DMS79 treated with DMSO at 0.1 percent for 48 hours (cell line): ENCODE data around the gene GTF2A1.
"Not testable (repeated sequence)": the region's sequence is repeated elsewhere in the genome, so short reads cannot be mapped to it uniquely, and the experiment has no call there.

Experiments used
- DNase-seq: peaks from one replicate; lab custom pipeline; 2025; lab: John Stamatoyannopoulos, UW

GTF2A1 gene

GRCh38 chr14:81220830-81221578 is at the start of gene GTF2A1:
Gene GTF2A1 (minus strand): TSS chr14:81220959. CDS start chr14:81220518, 441 bp downstream.
- DNase-seq: peak; percentile 100

GRCh38 chr14:81269979-81270375 is 49.2 kb upstream of the GTF2A1 start:
- DNase-seq: no peak

GRCh38 chr14:81269100-81269978 is 48.6 kb upstream of the GTF2A1 start:
- peak; percentile 99 for DNase-seq

DNA sequence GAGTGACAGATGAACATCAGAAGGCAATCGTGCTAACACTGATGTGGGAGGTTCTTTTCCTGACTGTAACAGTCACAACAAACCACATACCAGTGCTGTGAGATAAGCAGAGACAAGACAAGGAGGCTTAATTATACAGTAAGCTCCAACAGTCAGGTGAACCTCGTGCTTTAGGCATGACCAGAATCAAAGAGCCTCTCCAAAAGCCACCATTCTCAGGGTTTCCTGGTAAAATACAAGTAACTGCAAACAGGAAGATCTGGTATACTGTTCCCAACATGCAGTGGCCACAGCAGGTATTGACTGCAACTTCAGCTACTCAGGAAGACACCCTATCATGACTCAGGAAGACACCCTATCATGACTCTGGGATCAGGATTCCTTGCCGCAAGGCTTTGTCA is 47.3 kb upstream of the GTF2A1 start:
- DNase-seq: no peak

DNA sequence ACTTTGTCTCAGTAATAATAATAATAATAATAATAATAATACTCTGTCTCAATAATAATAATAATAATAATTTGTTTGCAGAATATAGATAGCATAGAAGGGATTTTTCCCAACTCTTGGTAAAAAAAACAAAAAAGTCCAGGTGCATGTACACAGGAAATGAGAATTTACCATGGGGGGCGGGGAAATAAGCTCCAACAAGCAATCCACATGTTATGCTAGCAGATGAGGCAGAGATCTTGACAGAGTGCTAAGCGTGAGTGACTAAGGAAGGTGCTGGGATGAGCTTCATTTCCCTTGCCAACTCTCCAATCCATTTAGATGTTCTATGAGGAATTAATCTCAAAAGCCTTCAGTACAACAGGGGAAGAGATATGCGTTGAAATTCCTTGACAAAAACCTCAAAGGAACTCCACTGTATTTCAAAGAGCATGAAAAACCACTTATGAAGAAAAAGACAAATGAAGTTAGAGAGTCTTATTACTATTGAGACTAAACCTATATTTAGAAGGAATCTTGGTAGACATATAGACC is 44.9 kb upstream of the GTF2A1 start:
- DNase-seq: no peak

GRCh38 chr14:81264671-81265070 is 43.9 kb upstream of the GTF2A1 start:
- DNase-seq: no peak

DNA sequence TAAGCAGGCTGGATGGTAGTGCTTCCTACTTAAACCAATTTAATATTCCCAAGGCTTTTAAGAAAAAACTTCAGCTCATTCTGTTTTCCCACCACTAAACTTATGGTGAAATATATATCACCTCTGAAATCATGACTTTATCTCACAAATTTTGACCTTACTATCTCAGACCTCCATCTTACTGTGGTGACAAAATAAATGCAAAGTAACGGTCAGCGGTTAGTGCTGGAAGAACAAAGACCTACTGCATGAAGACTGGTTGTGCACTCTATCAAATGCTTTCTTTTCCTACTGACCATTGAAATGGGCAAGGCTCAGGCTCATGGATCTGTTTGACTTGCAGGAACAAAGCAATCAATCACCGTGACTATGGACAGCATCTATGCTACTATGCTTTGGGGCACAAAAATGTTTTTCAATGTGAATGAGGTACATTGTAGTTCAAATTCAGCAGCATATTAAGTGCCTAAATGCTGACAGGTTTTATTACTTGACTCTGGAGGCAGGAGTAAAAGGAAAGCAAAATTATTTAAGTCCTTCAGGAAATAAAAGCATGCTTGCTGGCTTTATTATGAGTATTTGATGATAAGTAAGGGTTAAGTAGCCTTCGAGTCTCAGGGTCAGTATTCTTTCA is 43.1 kb upstream of the GTF2A1 start:
- no peak for DNase-seq

GRCh38 chr14:81261176-81261575 is 40.4 kb upstream of the GTF2A1 start:
- DNase-seq: no peak

DNA sequence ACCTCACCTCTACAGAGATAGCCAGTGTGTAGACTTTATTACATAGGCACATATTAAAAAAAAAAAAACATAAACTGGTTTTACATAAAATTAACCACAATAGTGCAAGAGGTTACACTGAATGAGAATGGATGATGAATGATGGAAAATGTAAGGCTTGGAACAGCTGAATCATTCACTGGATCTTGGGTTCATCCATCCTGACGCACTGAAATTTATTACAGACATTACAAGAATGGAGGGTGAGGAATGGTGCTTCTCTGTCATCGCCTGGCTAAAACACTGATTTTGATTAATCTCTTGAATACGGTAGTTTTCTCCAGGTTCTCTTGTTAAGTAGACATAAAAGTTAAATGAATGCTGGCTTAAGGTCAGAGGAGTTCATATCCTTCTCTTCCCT is 40.0 kb upstream of the GTF2A1 start:
- no peak for DNase-seq

- no peak for DNase-seq
Measured at GRCh38 chr14:81256289-81256960, 35.7 kb upstream of the GTF2A1 start.

- DNase-seq: no peak
Measured at GRCh38 chr14:81252278-81252677, 31.5 kb upstream of the GTF2A1 start.

DNA sequence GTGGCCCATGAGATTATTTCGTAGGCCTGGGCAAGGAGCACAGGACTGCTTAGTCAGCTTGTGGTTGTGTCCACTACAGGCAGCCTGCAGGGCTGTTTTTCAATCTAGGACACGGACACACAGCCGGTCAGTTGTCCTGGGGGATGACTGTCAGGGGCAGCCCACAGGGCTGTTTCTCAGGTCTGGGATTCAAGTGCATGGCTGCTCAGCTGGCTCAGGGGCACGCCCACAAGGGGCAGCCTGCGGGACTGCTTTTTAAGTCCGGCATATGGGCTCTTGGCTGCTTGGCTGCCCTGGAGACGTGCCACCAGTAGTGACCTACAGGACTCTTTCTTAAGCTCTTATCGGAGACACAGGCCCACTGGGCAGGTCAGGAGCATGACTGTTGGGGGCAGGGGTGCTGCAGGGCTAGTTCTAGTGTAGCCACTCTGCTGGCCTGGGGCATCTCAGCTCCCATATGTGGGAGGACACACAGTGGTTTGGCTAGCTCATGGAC is 26.6 kb upstream of the GTF2A1 start:
- no peak for DNase-seq

DNA sequence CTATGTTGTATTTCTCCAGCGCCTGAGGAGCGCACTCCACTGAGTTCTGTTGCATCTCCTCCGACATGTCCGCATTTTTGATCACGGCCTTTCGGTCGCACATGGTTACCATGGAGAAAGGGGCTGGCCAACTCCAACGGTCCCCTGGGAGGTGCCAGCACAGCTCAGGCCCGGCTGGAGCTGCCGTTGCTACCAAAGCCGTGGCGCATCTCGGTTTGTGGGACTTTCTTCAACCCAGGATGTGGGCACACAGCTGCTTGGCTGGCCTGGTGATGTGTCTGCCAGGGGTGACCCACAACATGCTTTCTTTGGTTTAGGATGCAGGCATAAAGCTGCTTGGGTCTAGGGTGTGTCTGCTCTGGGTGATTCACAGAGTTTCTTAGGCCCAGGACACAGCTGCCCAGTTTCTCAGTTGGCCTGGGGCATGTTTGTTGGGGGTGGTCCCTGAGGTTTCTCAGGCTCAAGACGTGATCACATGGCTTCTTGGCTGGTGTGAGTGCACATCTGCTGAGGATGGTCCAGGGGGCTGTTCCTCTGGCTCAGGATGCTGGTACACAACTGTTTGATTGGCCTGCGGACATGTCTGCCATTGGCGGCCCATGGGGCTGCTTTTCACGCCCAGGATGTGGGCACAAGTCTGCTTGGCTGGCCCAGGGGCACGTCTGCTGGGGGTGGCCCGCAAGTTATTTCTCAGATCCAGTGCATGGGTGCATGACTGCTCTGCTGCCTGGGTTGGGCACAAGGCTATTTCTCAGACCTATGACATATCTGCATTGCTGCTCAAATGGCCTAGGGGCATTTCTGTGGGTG is 25.9 kb upstream of the GTF2A1 start:
- no peak for DNase-seq

DNA sequence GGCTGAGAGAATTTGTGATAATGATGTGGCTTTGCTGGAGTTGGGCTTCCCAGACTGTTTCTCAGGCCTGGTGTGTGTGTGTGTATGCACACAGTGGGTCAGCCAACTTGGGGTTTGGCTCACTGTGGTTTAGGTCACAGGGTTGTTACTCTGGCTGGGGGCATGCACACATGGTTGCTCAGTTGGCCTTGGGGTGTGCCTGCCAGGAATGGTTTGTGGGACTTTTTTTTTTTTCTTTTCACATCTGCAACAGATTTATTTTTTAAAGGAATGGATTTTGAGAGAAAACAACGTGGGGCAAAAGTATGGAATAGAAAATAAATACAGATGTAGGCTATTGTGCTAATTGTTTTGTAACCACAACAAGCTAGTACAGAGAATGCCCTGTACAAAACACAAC is 25.0 kb upstream of the GTF2A1 start:
- DNase-seq: no peak

DNA sequence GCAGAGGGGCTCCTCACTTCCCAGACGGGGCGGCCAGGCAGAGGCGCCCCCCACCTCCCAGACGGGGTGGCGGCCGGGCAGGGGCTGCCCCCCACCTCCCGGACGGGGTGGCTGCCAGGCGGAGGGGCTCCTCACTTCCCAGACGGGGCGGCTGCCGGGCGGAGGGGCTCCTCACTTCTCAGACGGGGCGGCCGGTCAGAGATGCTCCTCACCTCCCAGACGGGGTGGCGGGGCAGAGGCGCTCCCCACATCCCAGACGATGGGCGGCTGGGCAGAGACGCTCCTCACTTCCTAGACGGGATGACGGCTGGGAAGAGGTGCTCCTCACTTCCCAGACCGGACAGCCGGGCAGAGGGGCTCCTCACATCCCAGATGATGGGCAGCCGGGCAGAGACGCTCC is 23.7 kb upstream of the GTF2A1 start:
- not testable (repeated sequence) for DNase-seq

GRCh38 chr14:81243499-81243898 is 22.7 kb upstream of the GTF2A1 start:
- no peak for DNase-seq

DNA sequence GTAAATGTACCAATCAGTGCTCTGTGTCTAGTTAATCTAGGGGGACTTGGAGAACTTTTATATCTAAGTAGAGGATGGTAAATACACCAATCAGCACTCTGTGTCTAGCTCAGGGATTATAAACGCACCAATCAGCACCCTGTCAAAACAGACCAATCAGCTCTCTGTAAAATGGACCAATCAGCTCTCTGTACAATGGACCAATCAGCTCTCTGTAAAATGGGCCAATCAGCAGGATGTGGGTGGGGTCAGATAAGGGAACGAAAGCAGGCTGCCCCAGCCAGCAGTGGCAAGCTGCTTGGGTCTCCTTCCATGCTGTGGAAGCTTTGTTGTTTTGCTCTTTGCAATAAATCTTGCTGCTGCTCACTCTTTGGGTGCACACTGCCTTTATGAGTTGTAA is 16.1 kb upstream of the GTF2A1 start:
- DNase-seq: not testable (repeated sequence)

GRCh38 chr14:81236138-81236537 is 15.4 kb upstream of the GTF2A1 start:
- no peak for DNase-seq

DNA sequence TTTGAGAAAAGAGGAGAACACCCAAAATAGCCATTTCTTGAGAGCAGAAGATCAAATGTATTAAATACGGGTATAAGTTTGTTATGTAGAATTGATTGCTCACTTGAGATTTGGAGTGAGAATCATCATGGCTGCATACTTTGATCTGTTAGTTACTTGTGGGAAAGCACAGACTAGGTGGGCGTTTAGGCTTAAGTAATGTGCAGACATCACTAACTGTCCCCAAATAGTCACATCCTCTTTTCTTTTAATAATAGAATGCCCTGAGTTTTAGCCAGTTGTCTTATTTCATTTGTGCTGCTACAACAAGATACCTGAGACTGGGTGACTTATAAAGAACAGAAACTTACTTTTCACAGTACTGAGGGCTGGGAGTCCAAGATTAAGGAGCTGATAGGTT is 14.3 kb upstream of the GTF2A1 start:
- no peak for DNase-seq

DNA sequence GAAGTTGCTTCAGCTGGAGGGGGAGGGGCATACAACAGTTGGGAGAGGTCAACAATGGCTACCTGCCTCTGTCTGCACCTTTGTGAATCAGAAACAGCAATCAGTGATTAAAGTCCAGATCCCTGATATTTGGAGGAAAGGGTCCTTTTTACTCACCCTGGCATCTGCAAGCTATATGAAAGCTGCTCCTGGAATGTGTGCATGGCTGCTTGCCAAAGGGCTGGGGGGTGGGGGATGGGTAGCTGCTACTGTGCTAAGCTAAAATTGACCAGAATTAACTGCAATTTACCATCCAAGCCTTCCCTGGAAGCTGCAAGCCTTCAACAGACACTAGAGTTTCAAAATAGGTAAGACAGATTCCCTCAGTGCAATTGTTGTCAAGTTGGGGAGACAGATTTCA is 13.5 kb upstream of the GTF2A1 start:
- DNase-seq: no peak

GRCh38 chr14:81233615-81234014 is 12.9 kb upstream of the GTF2A1 start:
- no peak for DNase-seq
